ENCODE measurements around the gene HLA-DQB2. TPM values are rescaled to one million over a fixed set of nuclear protein-coding genes. Genes with fewer than 3 reads are reported as not detected.

Gene HLA-DQB2
- total and polyA plus RNA-seq, 10 of the 15 experiments (the other 5 are each of a cell fraction or from before 2014, with no cell fraction given) = 0.28 to 27.1 (median 8.0) TPM

GRCh38 chr6:32718879-32719278, 44.5 kb downstream of the HLA-DQB2 start:
- no peaks in the 10 kb centered on the region for H3K36me3 ChIP-seq (ENCODE audit: control insufficient read depth in 2 of 2, insufficient read depth in 2 of 2, low read length in 1 of 2)
- no peak overlapping the region for H3K4me3 ChIP-seq
- SMC1A ChIA-PET (ENCODE audit: uncharacterized antibody, unreplicated experiment) = no interaction called here

GRCh38 chr6:32716396-32716795, 46.9 kb downstream of the HLA-DQB2 start:
- H2AFZ ChIP-seq (ENCODE audit: control insufficient read depth, low read depth, low read length) = no peak overlapping the region
- no peaks in the 10 kb centered on the region for H3K36me3 ChIP-seq (ENCODE audit: control insufficient read depth in 2 of 2, insufficient read depth in 2 of 2, low read length in 1 of 2)
- H3K79me2 ChIP-seq (ENCODE audit: control insufficient read depth, insufficient read depth, low read length) = no peaks in the 10 kb centered on the region
- no peak for ATAC-seq
- 0 out of 2 replicates have a peak, but pooled peaks have one; percentile 5 for TF ChIP-seq RAD21 (IDR thresholded peaks at IDR 0.05; ENCODE audit: insufficient read depth, low read depth, low read length)
- peak in 2 of 3 experiments; percentile 10 to 14; a peak in 2 of 6 replicates for TF ChIP-seq CTCF (IDR thresholded peaks at IDR 0.05 in 2 of 3, conservative IDR thresholded peaks at IDR 0.05 in 1 of 3; ENCODE audit: control insufficient read depth in 2 of 3, extremely low read depth in 1 of 3, insufficient read depth in 1 of 3, low read depth in 3 of 3, low read length in 3 of 3)
- TF ChIP-seq ZNF687 (IDR thresholded peaks at IDR 0.05) = no peak
- DNase-seq (ENCODE audit: low read depth, low spot score) = no peak
- H3K9ac ChIP-seq (ENCODE audit: control insufficient read depth, insufficient read depth, low read length) = no peak overlapping the region
- H4K20me1 ChIP-seq (ENCODE audit: control insufficient read depth, insufficient read depth) = no peaks in the 10 kb centered on the region
- H3K4me3 ChIP-seq = no peak overlapping the region
- ChIA-PET CTCF (interaction anchor here (1.0 to 3.9 kb wide), 5 partner anchors 16 to 302 kb away, joined by 3 to 21 read pairs (median 3); no protein-coding TSS in a partner anchor), POLR2A (no interaction called here), RAD21 (ENCODE audit: unreplicated experiment) (interaction anchor here (0.9 to 1.2 kb wide), 2 partner anchors 15 to 69 kb away, joined by 3 to 4 read pairs; no protein-coding TSS in a partner anchor), SMC1A (ENCODE audit: uncharacterized antibody, unreplicated experiment) (interaction anchor here (0.6 to 1.3 kb wide), 3 partner anchors 16 to 302 kb away, joined by 3 read pairs; no protein-coding TSS in a partner anchor)
- peaks cover 2% of the 10 kb centered on the region; the same call in 2 of the 3 replicates for H3K9me3 ChIP-seq (replicated peaks; ENCODE audit: control insufficient read depth, insufficient read depth, low read length)
- intact Hi-C loops (cut with micrococcal nuclease; ENCODE audit: unreplicated experiment) (no loop called here), in situ Hi-C loops (cut with MboI) (no loop called here)
- no peaks in the 10 kb centered on the region for H3K27me3 ChIP-seq (replicated peaks in 1 of 2; ENCODE audit: control insufficient read depth in 2 of 2, insufficient read depth in 2 of 2, low read length in 1 of 2)
- no peak overlapping the region for H3K4me2 ChIP-seq (ENCODE audit: control insufficient read depth, insufficient read depth)
- no peaks in the 10 kb centered on the region for H3K4me1 ChIP-seq (ENCODE audit: control insufficient read depth, insufficient read depth, low read length)
- no TSS peak for BruUV-seq (replicated peaks)
- no peak overlapping the region for H3K27ac ChIP-seq (ENCODE audit: control insufficient read depth, insufficient read depth)
- 41% methylated on average over 3 of the region's 3 CpGs for WGBS (ENCODE audit: insufficient coverage, insufficient replicate concordance, low lambda C conversion rate, missing lambda C conversion rate)
- no peak for FAIRE-seq

More at GRCh38 chr6:32718879-32719278, 44.5 kb downstream of the HLA-DQB2 start:
- ATAC-seq (peak; percentile 51), FAIRE-seq (no peak), DNase-seq (ENCODE audit: low read depth, low spot score) (no peak)
- H3K79me2 ChIP-seq (ENCODE audit: control insufficient read depth, insufficient read depth, low read length) = no peaks in the 10 kb centered on the region
- peaks cover 2% of the 10 kb centered on the region; the same call in 2 of the 3 replicates for H3K9me3 ChIP-seq (replicated peaks; ENCODE audit: control insufficient read depth, insufficient read depth, low read length)
- H3K4me1 ChIP-seq (ENCODE audit: control insufficient read depth, insufficient read depth, low read length) = no peaks in the 10 kb centered on the region
- WGBS (ENCODE audit: insufficient coverage, insufficient replicate concordance, low lambda C conversion rate, missing lambda C conversion rate) = 16% methylated on average over 3 of the region's 3 CpGs
- H4K20me1 ChIP-seq (ENCODE audit: control insufficient read depth, insufficient read depth) = no peaks in the 10 kb centered on the region
- CTCF ChIA-PET = interaction anchor here (3.9 kb wide), 1 partner anchor 68 kb away, joined by 21 read pairs; no protein-coding TSS in a partner anchor
- no peak overlapping the region for H3K4me2 ChIP-seq (ENCODE audit: control insufficient read depth, insufficient read depth)
- no peak overlapping the region for H3K9ac ChIP-seq (ENCODE audit: control insufficient read depth, insufficient read depth, low read length)
- H3K27me3 ChIP-seq (replicated peaks in 1 of 2; ENCODE audit: control insufficient read depth in 2 of 2, insufficient read depth in 2 of 2, low read length in 1 of 2) = no peaks in the 10 kb centered on the region
- no TSS peak for BruUV-seq (replicated peaks)
- in situ Hi-C loops (cut with MboI) = no loop called here
- RAD21 ChIA-PET (ENCODE audit: unreplicated experiment) = no interaction called here
- POLR2A ChIA-PET = no interaction called here
- no peak overlapping the region for H2AFZ ChIP-seq (ENCODE audit: control insufficient read depth, low read depth, low read length)
- intact Hi-C loops (cut with micrococcal nuclease; ENCODE audit: unreplicated experiment) = no loop called here
- H3K27ac ChIP-seq (ENCODE audit: control insufficient read depth, insufficient read depth) = no peak overlapping the region
- TF ChIP-seq, protein P1, sequence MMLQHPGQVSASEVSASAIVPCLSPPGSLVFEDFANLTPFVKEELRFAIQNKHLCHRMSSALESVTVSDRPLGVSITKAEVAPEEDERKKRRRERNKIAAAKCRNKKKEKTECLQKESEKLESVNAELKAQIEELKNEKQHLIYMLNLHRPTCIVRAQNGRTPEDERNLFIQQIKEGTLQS (IDR thresholded peaks at IDR 0.05; ENCODE audit: borderline replicate concordance, extremely low read depth, low read depth, low read length) = no peak
- TF ChIP-seq ZNF384 (IDR thresholded peaks at IDR 0.05; ENCODE audit: borderline replicate concordance, low read depth, low read length) (no peak), EGR1 (IDR thresholded peaks at IDR 0.05; ENCODE audit: borderline replicate concordance in 1 of 2, low read depth in 2 of 2, low read length in 2 of 2) (no peak), RAD51 (IDR thresholded peaks at IDR 0.05) (peak; percentile 70), ZBED1 (IDR thresholded peaks at IDR 0.05; ENCODE audit: borderline replicate concordance) (no peak), HDAC6 (IDR thresholded peaks at IDR 0.05; ENCODE audit: unreplicated experiment) (no peak), BHLHE40 (IDR thresholded peaks at IDR 0.05; ENCODE audit: borderline replicate concordance in 1 of 2, low read depth in 2 of 2, low read length in 1 of 2) (peak in 1 of 2 experiments; percentile 33; a peak in 1 of 4 replicates), HCFC1 (IDR thresholded peaks at IDR 0.05; ENCODE audit: low read length) (no peak), ESRRA (IDR thresholded peaks at IDR 0.05; ENCODE audit: low read length) (no peak), NR2C2 (IDR thresholded peaks at IDR 0.05; ENCODE audit: borderline replicate concordance, control insufficient read depth, insufficient read length, low read depth) (no peak)

Data from GM12878 (cell line).